DND-41 (cell line): ENCODE measurements around the gene FITM1.

Experiments
- EZH2 ChIP-seq: IDR thresholded peaks from 3 replicates; pipeline ENCODE4 v1.6.1; 2012; ENCODE audit warnings: borderline replicate concordance, low read depth, mild to moderate bottlenecking, moderate library complexity, low read length, inconsistent platforms; ENCODE audit not compliant: severe bottlenecking
- TF ChIP-seq, protein P1 (sequence below): IDR thresholded peaks from 2 replicates; pipeline ENCODE4 v1.5.1; 2012; ENCODE audit warnings: borderline replicate concordance, low read length, moderate library complexity, mild to moderate bottlenecking; ENCODE audit not compliant: poor library complexity, severe bottlenecking; ENCODE audit errors: extremely low read depth

DNA sequence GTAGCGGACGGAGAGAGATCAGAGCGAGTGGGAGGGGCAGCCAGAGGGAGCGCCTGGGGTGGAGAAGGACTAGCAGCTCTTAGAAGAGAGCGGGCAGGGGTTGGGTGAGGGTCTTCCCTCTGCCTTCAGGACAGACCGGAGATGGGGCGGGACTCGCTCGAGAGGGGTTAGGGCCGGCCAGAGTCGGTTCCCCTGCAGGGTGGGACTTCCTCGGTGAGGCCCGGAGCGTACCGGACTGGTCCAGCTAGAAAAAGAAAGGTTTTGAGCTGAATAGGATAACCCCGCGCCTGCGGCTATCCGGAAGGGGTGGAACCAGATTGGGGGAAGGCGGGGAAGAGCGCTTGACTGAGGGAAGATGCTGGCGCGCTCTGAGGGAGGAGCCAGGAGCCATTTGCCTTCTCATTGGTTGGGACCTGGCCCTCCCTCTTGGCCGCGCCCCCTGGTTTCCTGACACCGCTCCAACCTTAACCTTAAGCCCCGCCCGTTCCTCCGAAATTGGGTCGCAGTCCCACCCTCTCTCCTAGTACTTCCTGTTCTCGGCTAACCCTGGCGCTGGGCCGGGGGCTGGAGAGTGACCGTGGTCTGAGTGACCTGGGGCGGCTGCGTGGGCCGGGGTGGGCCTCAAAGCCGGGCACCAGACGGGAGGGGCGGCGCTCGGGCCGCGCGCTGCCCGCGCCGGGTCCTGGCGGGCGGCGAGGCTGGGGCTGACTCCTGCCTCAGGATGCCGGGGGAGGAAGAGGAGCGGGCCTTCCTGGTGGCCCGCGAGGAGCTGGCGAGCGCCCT lies 16.7 kb downstream of the FITM1 start, which contains the start of gene RNF31:
- TF ChIP-seq, protein P1, sequence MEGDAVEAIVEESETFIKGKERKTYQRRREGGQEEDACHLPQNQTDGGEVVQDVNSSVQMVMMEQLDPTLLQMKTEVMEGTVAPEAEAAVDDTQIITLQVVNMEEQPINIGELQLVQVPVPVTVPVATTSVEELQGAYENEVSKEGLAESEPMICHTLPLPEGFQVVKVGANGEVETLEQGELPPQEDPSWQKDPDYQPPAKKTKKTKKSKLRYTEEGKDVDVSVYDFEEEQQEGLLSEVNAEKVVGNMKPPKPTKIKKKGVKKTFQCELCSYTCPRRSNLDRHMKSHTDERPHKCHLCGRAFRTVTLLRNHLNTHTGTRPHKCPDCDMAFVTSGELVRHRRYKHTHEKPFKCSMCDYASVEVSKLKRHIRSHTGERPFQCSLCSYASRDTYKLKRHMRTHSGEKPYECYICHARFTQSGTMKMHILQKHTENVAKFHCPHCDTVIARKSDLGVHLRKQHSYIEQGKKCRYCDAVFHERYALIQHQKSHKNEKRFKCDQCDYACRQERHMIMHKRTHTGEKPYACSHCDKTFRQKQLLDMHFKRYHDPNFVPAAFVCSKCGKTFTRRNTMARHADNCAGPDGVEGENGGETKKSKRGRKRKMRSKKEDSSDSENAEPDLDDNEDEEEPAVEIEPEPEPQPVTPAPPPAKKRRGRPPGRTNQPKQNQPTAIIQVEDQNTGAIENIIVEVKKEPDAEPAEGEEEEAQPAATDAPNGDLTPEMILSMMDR: no peak
- no peak for TF ChIP-seq EZH2
